HEK293 (cell line): ENCODE measurements around the gene ACP3.

Experiments
- CTCF ChIA-PET: fragments of 350-600 bp; formaldehyde crosslinking; extraction: SDS; loops from one replicate; lab custom pipeline; 2021; ENCODE audit warnings: antibody characterized with exemption; lab: Yijun Ruan, JAX
- POLR2A ChIA-PET: fragments of 300-600 bp; formaldehyde crosslinking; extraction: SDS; loops from one replicate; lab custom pipeline; 2020; ENCODE audit warnings: antibody characterized with exemption, inconsistent platforms; lab: Yijun Ruan, JAX
- H3K27ac ChIP-seq: fragments of 200-500 bp; sonication (Bioruptor generic); 2 replicates; pipeline ENCODE4 v1.5.1; 2014; ENCODE audit warnings: low read depth, low read length, control low read depth, inconsistent platforms; ENCODE audit errors: extremely low read depth
- H3K36me3 ChIP-seq, 2 experiments: fragments of 200-500 bp in 1 of 2; sonication (Bioruptor generic) in 1 of 2; 1 replicate in 1 of 2; 2 replicates in 1 of 2; pipeline ENCODE4 v1.5.1; 2014 to 2017; ENCODE audit warnings: inconsistent platforms in 2 of 2, low read length in 2 of 2; ENCODE audit not compliant: control insufficient read depth in 2 of 2, insufficient read depth in 1 of 2
- H3K4me1 ChIP-seq: fragments of 200-500 bp; sonication (Bioruptor generic); 2 replicates; pipeline ENCODE4 v1.5.1; 2014; ENCODE audit warnings: mild to moderate bottlenecking, low read length, inconsistent platforms; ENCODE audit not compliant: control insufficient read depth, insufficient read depth
- H3K4me3 ChIP-seq: 2 replicates; pipeline ENCODE4 v1.5.1; 2011; ENCODE audit warnings: low read depth, mild to moderate bottlenecking, control low read depth, low read length, moderate library complexity
- H3K9me3 ChIP-seq: fragments of 200-500 bp; sonication (Bioruptor generic); 2 replicates; pipeline ENCODE4 v1.5.1; 2014; ENCODE audit warnings: low read depth, low read length, inconsistent platforms; ENCODE audit not compliant: control insufficient read depth, insufficient read depth
- MZF1 ChIP-seq: fragments of 450-650 bp; formaldehyde crosslinking; IDR thresholded peaks from 2 replicates; pipeline ENCODE4 v1.5.1; 2017; ENCODE audit warnings: missing biosample characterization, missing genetic modification characterization, borderline replicate concordance
- PRDM6 ChIP-seq: fragments of 450-650 bp; formaldehyde crosslinking; IDR thresholded peaks from 2 replicates; pipeline ENCODE4 v1.5.1; 2017; ENCODE audit warnings: missing biosample characterization, missing genetic modification characterization
- SCRT1 ChIP-seq: fragments of 450-650 bp; formaldehyde crosslinking; IDR thresholded peaks from 2 replicates; pipeline ENCODE4 v1.5.1; 2016; ENCODE audit warnings: missing biosample characterization, missing genetic modification characterization, borderline replicate concordance
- SETDB1 ChIP-seq: IDR thresholded peaks from one replicate; pipeline ENCODE4 v1.6.1; 2017; ENCODE audit warnings: mild to moderate bottlenecking, low read length, moderate library complexity, mixed read lengths; ENCODE audit not compliant: insufficient read length
- TRIM28 ChIP-seq: IDR thresholded peaks from 2 replicates; pipeline ENCODE4 v1.6.1; 2011; ENCODE audit warnings: low read length, control low read depth, borderline replicate concordance
- ZBTB21 ChIP-seq: fragments of 450-650 bp; formaldehyde crosslinking; IDR thresholded peaks from 2 replicates; pipeline ENCODE4 v1.5.1; 2017; ENCODE audit warnings: missing biosample characterization, missing genetic modification characterization
- ZBTB48 ChIP-seq: fragments of 450-650 bp; formaldehyde crosslinking; IDR thresholded peaks from 2 replicates; pipeline ENCODE4 v1.5.1; 2016; ENCODE audit warnings: missing biosample characterization, missing genetic modification characterization
- ZBTB7A ChIP-seq: fragments of 450-650 bp; formaldehyde crosslinking; IDR thresholded peaks from 2 replicates; pipeline ENCODE4 v1.5.1; 2016; ENCODE audit warnings: low read depth, missing biosample characterization, missing genetic modification characterization
- ZNF10 ChIP-seq: fragments of 450-650 bp; formaldehyde crosslinking; IDR thresholded peaks from 2 replicates; pipeline ENCODE4 v1.5.1; 2017; ENCODE audit warnings: missing biosample characterization, missing genetic modification characterization
- ZNF138 ChIP-seq: fragments of 450-650 bp; formaldehyde crosslinking; IDR thresholded peaks from 2 replicates; pipeline ENCODE4 v1.5.1; 2016; ENCODE audit warnings: missing biosample characterization, missing genetic modification characterization, borderline replicate concordance
- ZNF146 ChIP-seq: fragments of 450-650 bp; formaldehyde crosslinking; IDR thresholded peaks from 2 replicates; pipeline ENCODE4 v1.5.1; 2016; ENCODE audit warnings: missing biosample characterization, missing genetic modification characterization
- ZNF202 ChIP-seq: fragments of 450-650 bp; formaldehyde crosslinking; IDR thresholded peaks from 2 replicates; pipeline ENCODE4 v1.5.1; 2016; ENCODE audit warnings: missing biosample characterization, missing genetic modification characterization, borderline replicate concordance
- ZNF324 ChIP-seq: fragments of 450-650 bp; formaldehyde crosslinking; IDR thresholded peaks from 2 replicates; pipeline ENCODE4 v1.5.1; 2016; ENCODE audit warnings: missing biosample characterization, missing genetic modification characterization
- ZNF394 ChIP-seq: fragments of 450-650 bp; formaldehyde crosslinking; IDR thresholded peaks from 2 replicates; pipeline ENCODE4 v1.5.1; 2016; ENCODE audit warnings: missing biosample characterization, missing genetic modification characterization, mild to moderate bottlenecking, moderate library complexity, borderline replicate concordance
- ZNF398 ChIP-seq: fragments of 450-650 bp; formaldehyde crosslinking; IDR thresholded peaks from 2 replicates; pipeline ENCODE4 v1.5.1; 2017; ENCODE audit warnings: missing biosample characterization, missing genetic modification characterization
- ZNF404 ChIP-seq: fragments of 450-650 bp; formaldehyde crosslinking; IDR thresholded peaks from 2 replicates; pipeline ENCODE4 v1.5.1; 2017; ENCODE audit warnings: missing biosample characterization, missing genetic modification characterization
- ZNF426 ChIP-seq: fragments of 450-650 bp; formaldehyde crosslinking; IDR thresholded peaks from 2 replicates; pipeline ENCODE4 v1.5.1; 2017; ENCODE audit warnings: missing biosample characterization, missing genetic modification characterization, mild to moderate bottlenecking, inconsistent platforms, moderate library complexity
- ZNF530 ChIP-seq: fragments of 450-650 bp; formaldehyde crosslinking; IDR thresholded peaks from 2 replicates; pipeline ENCODE4 v1.5.1; 2016; ENCODE audit warnings: low read depth, missing biosample characterization, missing genetic modification characterization
- ZNF558 ChIP-seq: fragments of 450-650 bp; formaldehyde crosslinking; IDR thresholded peaks from 2 replicates; pipeline ENCODE4 v1.5.1; 2016; ENCODE audit warnings: missing biosample characterization, missing genetic modification characterization
- ZNF677 ChIP-seq: fragments of 450-650 bp; IDR thresholded peaks from 2 replicates; pipeline ENCODE4 v1.5.0; 2018; ENCODE audit warnings: missing biosample characterization, mild to moderate bottlenecking, missing genetic modification characterization, moderate library complexity
- ZNF747 ChIP-seq: fragments of 450-650 bp; formaldehyde crosslinking; IDR thresholded peaks from 2 replicates; pipeline ENCODE4 v1.5.1; 2016; ENCODE audit warnings: missing biosample characterization, missing genetic modification characterization
- ZNF843 ChIP-seq: fragments of 450-650 bp; formaldehyde crosslinking; IDR thresholded peaks from 2 replicates; pipeline ENCODE4 v1.5.1; 2016; ENCODE audit warnings: missing biosample characterization, missing genetic modification characterization

Gene ACP3

GRCh38 chr3:132378048-132378762, 61.0 kb downstream of the ACP3 start:
- Histone ChIP-seq H3K4me1 (peaks cover 4% of the 10 kb centered on the region; the same call in 1 of the 2 replicates), H3K36me3 (no peaks in the 10 kb centered on the region), H3K4me3 (no peak overlapping the region), H3K9me3 (no peaks in the 10 kb centered on the region), H3K27ac (no peak overlapping the region)
- ChIA-PET POLR2A (no interaction called here), CTCF (interaction anchor here (1.1 kb wide), 1 partner anchor 21 kb away, joined by 6 read pairs; no protein-coding TSS in a partner anchor)
- no peak for TF ChIP-seq ZNF394 (tag by site-specific recombination)
- no peak for TF ChIP-seq ZNF10 (tag by site-specific recombination)
- TF ChIP-seq ZNF843 (tag by site-specific recombination), result no peak
- TF ChIP-seq ZNF324, result no peak
- no peak for TF ChIP-seq TRIM28
- TF ChIP-seq ZBTB48 (tag by site-specific recombination), result no peak

- Histone ChIP-seq H3K9me3 (no peaks in the 10 kb centered on the region), H3K36me3 (no peaks in the 10 kb centered on the region), H3K4me3 (no peak overlapping the region)
- POLR2A ChIA-PET, result no interaction called here
- no peak for TF ChIP-seq ZNF558 (tag by site-specific recombination)
- no peak for TF ChIP-seq ZBTB7A
- TF ChIP-seq ZNF677 (tag by site-specific recombination), result no peak
- no peak for TF ChIP-seq ZNF426
- no peak for TF ChIP-seq ZNF10 (tag by site-specific recombination)
- no peak for TF ChIP-seq ZNF138 (tag by site-specific recombination)
- TF ChIP-seq ZNF843 (tag by site-specific recombination), result no peak
- no peak for TF ChIP-seq ZNF146 (tag by site-specific recombination)
- TF ChIP-seq MZF1 (tag by site-specific recombination), result no peak
- TF ChIP-seq ZNF747 (tag by site-specific recombination), result no peak
- no peak for TF ChIP-seq ZNF530 (tag by site-specific recombination)
- no peak for TF ChIP-seq ZNF398 (tag by site-specific recombination)
- no peak for TF ChIP-seq SETDB1
- TF ChIP-seq, all 188 proteins: peak for 0
- Histone ChIP-seq H3K4me1 (peaks cover 4% of the 10 kb centered on the region; the same call in 1 of the 2 replicates), H3K27ac (no peak overlapping the region)
- CTCF ChIA-PET, result no interaction called here
Measured at GRCh38 chr3:132378846-132379245, 61.6 kb downstream of the ACP3 start.

- Histone ChIP-seq H3K36me3 (no peaks in the 10 kb centered on the region), H3K4me3 (no peak overlapping the region), H3K4me1 (peaks cover 4% of the 10 kb centered on the region; the same call in 1 of the 2 replicates), H3K27ac (no peak overlapping the region), H3K9me3 (no peaks in the 10 kb centered on the region)
- TF ChIP-seq PRDM6, result no peak
- TF ChIP-seq ZBTB21 (tag by site-specific recombination), result no peak
- TF ChIP-seq ZNF404, result no peak
- no peak for TF ChIP-seq ZNF202 (tag by site-specific recombination)
- no peak for TF ChIP-seq SCRT1 (tag by site-specific recombination)
- ChIA-PET CTCF (interaction anchor here (0.9 to 1.6 kb wide), 2 partner anchors 38 to 262 kb away, joined by 4 to 8 read pairs; no protein-coding TSS in a partner anchor), POLR2A (no interaction called here)
Measured at GRCh38 chr3:132380920-132381319, 63.7 kb downstream of the ACP3 start.
